HG02678 (cell line): ENCODE data around the gene TUBGCP2.

Experiments
- ATAC-seq: cut with Tn5 transposase; IDR thresholded peaks from one replicate; pipeline ENCODE4 v1.9.1; 2021; ENCODE audit warnings: mild to moderate bottlenecking, moderate library complexity; ENCODE audit not compliant: unreplicated experiment

The TUBGCP2 gene

GRCh38 chr10:133344236-133344635 is 35.6 kb upstream of the TUBGCP2 start:
- ATAC-seq, result no peak

- ATAC-seq, result no peak
These were observed 34.9 kb upstream of the TUBGCP2 start for GRCh38 chr10:133343558-133343957.

- no peak for ATAC-seq
These were observed 34.3 kb upstream of the TUBGCP2 start for GRCh38 chr10:133342942-133343341.

DNA sequence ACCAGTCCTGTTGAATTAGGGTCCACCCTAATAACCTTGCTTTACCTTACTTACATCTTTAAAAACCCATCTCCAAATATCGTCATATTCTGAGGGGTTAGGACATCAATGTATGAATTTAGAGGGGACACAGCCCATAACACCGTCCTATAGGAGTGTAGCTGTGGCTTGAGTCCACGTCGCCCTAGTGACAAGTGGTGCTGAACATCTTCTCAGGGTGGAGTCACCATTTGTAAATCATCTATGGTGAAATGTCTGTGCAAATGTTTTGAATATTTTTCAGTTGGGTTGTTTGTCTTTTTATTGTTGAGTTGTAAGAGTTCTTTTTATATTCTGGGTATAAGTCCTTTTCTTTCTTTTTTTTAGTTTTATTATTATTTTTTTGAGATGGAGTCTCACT is 33.3 kb upstream of the TUBGCP2 start:
- no peak for ATAC-seq

- ATAC-seq, result no peak
These were observed 31.2 kb upstream of the TUBGCP2 start for GRCh38 chr10:133339708-133340380.

DNA sequence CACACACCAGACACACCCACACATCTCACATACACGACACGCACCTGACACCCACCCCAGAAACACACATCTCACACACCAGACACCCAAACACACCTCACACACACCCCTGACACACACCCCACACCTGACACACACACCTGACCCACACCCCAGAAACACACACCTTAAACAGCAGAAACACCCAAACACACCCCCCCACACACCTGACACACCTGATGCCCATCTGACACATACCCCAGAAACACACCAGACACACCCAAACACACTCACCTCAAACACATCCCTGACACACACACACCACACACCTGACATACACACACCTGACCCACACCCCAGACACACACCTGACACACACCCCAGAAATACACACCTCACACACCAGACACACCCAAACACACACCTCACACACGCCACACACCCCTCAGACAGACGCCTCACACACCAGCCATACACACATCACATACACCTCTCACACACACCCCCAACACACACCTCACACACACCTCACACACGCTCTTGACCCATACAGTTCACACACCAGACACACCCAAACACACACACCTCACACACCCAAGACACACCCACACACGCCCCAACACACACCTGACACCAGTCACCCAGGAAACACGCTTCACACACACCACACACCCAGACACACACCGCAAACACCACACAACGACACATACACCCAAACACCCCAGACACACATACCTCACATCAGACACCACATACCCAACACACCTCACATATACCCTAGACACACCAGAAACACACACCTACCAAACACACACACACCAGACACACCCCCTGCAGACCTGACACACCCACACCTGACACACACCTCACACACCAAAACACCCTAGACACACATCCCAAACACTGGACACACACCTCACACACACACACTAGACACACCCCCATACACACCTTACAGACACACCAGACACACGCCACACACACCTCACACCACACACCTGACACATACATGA is 29.7 kb upstream of the TUBGCP2 start:
- ATAC-seq, result no peak

- ATAC-seq, result no peak
These were observed 28.7 kb upstream of the TUBGCP2 start for GRCh38 chr10:133337370-133337725.

DNA sequence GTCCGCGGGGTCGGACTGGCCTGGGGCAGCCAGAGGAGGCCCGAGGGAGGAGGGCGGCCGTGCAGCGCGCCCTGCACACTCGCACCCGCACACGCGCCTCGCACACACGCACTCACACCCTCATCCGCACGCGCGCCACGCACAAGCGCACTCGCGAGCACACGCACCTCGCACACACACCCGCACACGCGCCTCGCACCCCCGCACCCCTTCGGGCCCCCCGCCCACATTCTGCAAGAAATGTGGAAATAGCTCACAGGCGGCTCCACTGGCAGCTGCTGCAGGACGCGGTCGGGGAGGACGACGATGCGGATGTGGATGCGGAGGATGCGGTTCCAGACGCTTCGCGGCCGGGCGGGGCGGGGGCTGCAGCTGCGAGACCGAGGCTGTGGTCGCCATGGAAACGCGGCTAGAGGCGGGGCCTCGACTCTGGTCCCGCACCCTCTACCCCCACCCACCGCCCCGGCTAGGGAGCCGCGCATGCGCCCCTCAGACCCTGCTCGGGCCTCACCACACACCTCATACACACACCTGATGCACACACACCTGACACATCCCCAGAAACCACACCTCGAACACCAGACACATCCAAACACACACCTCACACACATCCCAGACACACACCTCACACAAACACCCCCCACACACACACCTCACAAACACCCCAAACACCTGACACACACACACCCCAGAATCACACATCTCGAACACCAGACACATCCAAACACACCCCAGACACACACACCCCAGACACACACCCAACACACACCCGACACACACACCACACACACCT is 28.1 kb upstream of the TUBGCP2 start, which contains the start of gene CALY:
Gene CALY, minus strand, starts transcription at position 320 of the 793 bp plus-strand sequence. CDS start 7,907 bp downstream, outside the sequence.
- ATAC-seq, result no peak

GRCh38 chr10:133336118-133336576 is 27.5 kb upstream of the TUBGCP2 start:
- no peak for ATAC-seq

- no peak for ATAC-seq
These were observed 26.8 kb upstream of the TUBGCP2 start for GRCh38 chr10:133335246-133336117.

GRCh38 chr10:133334503-133335245 is 26.0 kb upstream of the TUBGCP2 start:
- no peak for ATAC-seq

GRCh38 chr10:133332936-133333699 is 24.4 kb upstream of the TUBGCP2 start:
- no peak for ATAC-seq

DNA sequence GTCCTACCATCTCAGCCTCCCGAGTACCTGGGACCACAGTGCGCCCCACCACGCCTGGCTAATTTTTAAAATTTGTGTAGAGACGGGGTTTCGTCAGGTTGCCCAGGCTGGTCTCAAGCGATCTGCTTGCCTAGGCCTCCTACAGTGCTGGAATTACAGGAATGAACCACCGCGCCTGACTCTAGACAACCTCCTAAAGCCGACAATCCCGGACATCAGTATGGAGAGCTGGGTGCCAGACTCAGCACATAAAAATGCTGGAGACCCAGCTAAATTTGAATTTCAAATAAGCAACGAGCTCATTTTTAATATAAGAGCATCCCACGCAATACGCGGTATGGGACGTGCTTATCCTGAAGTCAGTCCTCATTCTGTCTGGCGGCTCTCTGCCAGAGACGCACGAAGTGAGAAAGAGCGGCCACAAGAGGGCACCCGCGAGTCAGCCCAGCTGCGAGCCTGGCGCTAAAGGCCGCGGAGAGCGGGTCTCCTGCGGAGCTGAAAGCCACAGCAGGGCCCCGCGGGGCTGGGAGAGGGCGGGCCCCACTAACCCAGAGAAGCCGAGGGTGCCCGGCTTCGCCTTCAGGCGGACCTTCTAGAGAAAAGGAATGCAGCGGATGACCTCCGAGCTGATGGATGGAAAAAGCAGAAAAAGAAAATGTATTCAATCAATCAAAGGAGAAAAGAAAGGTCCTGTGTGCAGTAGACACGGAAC is 21.0 kb upstream of the TUBGCP2 start:
- ATAC-seq, result peak; percentile 82

- ATAC-seq, result no peak
These were observed 20.0 kb upstream of the TUBGCP2 start for GRCh38 chr10:133328358-133329343.

GRCh38 chr10:133327651-133328357 is 19.1 kb upstream of the TUBGCP2 start:
- no peak for ATAC-seq
